ENCODE data around the gene SPINK4. TPM values are rescaled to one million over a fixed set of nuclear protein-coding genes. Genes with fewer than 3 reads are reported as not detected.

SPINK4 gene
- total RNA-seq = not detected
- long read RNA-seq = 0 reads

DNA sequence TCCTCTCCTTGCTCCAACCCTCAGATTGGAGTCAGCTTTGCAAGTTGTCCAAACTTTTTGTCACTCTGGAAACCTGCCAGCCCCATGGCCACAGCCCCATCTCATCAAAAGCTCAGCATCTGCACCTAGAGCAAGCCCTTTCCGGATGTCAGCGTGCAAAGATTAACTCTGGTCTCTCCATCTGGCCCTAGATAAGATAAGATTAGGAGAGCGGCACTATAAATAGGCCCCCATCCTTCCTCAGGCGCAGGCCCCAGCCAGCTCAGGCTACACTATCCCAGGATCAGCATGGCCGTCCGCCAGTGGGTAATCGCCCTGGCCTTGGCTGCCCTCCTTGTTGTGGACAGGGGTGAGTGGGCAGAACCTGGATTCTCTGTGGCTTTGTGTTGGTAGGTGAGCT, at the start of gene SPINK4:
Gene SPINK4, plus strand, starts transcription at position 247 of the 400 bp plus-strand sequence. Its CDS starts 42 bp downstream, at position 289.
- TF ChIP-seq, protein P1, sequence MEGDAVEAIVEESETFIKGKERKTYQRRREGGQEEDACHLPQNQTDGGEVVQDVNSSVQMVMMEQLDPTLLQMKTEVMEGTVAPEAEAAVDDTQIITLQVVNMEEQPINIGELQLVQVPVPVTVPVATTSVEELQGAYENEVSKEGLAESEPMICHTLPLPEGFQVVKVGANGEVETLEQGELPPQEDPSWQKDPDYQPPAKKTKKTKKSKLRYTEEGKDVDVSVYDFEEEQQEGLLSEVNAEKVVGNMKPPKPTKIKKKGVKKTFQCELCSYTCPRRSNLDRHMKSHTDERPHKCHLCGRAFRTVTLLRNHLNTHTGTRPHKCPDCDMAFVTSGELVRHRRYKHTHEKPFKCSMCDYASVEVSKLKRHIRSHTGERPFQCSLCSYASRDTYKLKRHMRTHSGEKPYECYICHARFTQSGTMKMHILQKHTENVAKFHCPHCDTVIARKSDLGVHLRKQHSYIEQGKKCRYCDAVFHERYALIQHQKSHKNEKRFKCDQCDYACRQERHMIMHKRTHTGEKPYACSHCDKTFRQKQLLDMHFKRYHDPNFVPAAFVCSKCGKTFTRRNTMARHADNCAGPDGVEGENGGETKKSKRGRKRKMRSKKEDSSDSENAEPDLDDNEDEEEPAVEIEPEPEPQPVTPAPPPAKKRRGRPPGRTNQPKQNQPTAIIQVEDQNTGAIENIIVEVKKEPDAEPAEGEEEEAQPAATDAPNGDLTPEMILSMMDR (IDR thresholded peaks at IDR 0.05) = no peak
- TF ChIP-seq POLR2A (IDR thresholded peaks at IDR 0.05) = no peak
- ATAC-seq (no peak), DNase-seq (no peak)
- intact Hi-C loops (cut with DNase I) = no loop called here
- Histone ChIP-seq H3K4me3 (no peak within 1 kb of the TSS), H3K9me3 (no peaks in the 10 kb centered on the region), H3K27me3 (no peaks in the 10 kb centered on the region), H3K27ac (no peak within 1 kb of the TSS), H3K4me1 (no peaks in the 10 kb centered on the region), H3K36me3 (no peaks in the 10 kb centered on the region)
- 62% methylated on average over 7 of the region's 7 CpGs for WGBS (ENCODE audit: insufficient coverage, low coverage, low lambda C conversion rate, missing lambda C conversion rate)

- Histone ChIP-seq H3K27me3 (no peaks in the 10 kb centered on the region), H3K9me3 (no peaks in the 10 kb centered on the region), H3K27ac (no peak overlapping the region), H3K4me1 (no peaks in the 10 kb centered on the region), H3K36me3 (no peaks in the 10 kb centered on the region), H3K4me3 (no peak overlapping the region)
- TF ChIP-seq, protein P1 (IDR thresholded peaks at IDR 0.05) = no peak
- TF ChIP-seq POLR2A (IDR thresholded peaks at IDR 0.05) = no peak
- ATAC-seq = no peak
- intact Hi-C loops (cut with DNase I) = no loop called here
- 87% methylated on average over 3 of the region's 3 CpGs for WGBS (ENCODE audit: insufficient coverage, low coverage, low lambda C conversion rate, missing lambda C conversion rate)
- DNase-seq = no peak
These were observed 47.3 kb upstream of the SPINK4 start for GRCh38 chr9:33192493-33193255.

GRCh38 chr9:33193818-33194217, 46.1 kb upstream of the SPINK4 start:
- no peaks in the 10 kb centered on the region for H3K36me3 ChIP-seq
- H3K4me3 ChIP-seq = no peak overlapping the region
- no peak for DNase-seq
- no peaks in the 10 kb centered on the region for H3K4me1 ChIP-seq
- H3K27me3 ChIP-seq = no peaks in the 10 kb centered on the region
- ATAC-seq = no peak
- intact Hi-C loops (cut with DNase I) = no loop called here
- WGBS (ENCODE audit: insufficient coverage, low coverage, low lambda C conversion rate, missing lambda C conversion rate) = 69% methylated on average over 3 of the region's 3 CpGs
- TF ChIP-seq, protein P1 (IDR thresholded peaks at IDR 0.05) = no peak
- no peak for TF ChIP-seq POLR2A (IDR thresholded peaks at IDR 0.05)
- H3K27ac ChIP-seq = no peak overlapping the region
- H3K9me3 ChIP-seq = no peaks in the 10 kb centered on the region

GRCh38 chr9:33196736-33197135, 43.2 kb upstream of the SPINK4 start:
- H3K4me3 ChIP-seq = no peak overlapping the region
- WGBS (ENCODE audit: insufficient coverage, low coverage, low lambda C conversion rate, missing lambda C conversion rate) = 100% methylated on average over 1 of the region's 1 CpG
- no peaks in the 10 kb centered on the region for H3K4me1 ChIP-seq
- H3K36me3 ChIP-seq = no peaks in the 10 kb centered on the region
- H3K27me3 ChIP-seq = no peaks in the 10 kb centered on the region
- H3K27ac ChIP-seq = no peak overlapping the region
- no peaks in the 10 kb centered on the region for H3K9me3 ChIP-seq
- no peak for DNase-seq
- no peak for ATAC-seq
- TF ChIP-seq, protein P1 (IDR thresholded peaks at IDR 0.05) = no peak
- no peak for TF ChIP-seq POLR2A (IDR thresholded peaks at IDR 0.05)
- intact Hi-C loops (cut with DNase I) = no loop called here
